Activated T-cell treated with anti-CD3 and anti-CD28 coated beads, Interleukin-2, amount 50 U/mL, for 48 hours (primary cell): Measurements from ENCODE around the gene LAMC1.

Source experiments
- DNase-seq, 2 experiments: peaks; one replicate each; pipeline ENCODE4 v3.0.0-alpha.2; 2020

Gene LAMC1

GRCh38 chr1:183023146-183023600 is at the start of gene LAMC1:
LAMC1 (plus strand) TSS chr1:183023420; CDS start chr1:183023717, 297 bp downstream.
- peak; percentile 27 to 32 for DNase-seq

DNA sequence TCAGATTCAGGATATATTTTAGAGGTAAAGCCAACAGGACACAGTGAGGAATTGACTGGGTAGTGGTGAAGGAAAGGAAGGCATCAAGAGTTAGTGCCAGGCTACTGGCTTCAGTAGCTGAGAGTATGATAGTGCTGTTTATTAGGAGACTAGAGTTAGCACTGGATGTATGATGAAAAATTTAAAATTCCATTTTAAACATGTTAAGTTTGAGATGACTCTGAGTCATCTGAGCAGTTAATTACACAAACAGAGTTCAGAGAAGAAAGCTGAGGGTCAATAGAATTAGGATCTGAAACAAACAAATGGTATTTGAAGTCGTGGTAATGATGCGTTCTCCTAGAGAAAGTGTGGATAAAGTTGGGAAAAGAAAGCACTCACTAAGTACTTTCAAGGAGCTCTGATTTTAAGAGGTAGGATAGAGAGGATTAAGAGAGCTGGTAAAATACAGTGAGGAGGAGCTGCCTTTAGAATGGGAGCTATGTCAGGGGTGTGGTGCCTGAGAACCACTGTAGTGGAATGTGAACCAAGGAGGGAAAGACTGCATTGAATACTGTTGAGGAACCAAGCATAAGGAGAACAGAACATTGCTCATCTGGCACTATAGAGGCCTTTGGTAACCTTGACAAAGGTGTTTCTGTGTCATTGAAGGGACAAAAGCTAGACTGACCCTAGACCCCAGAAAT is 48.6 kb upstream of the LAMC1 start:
- no peak for DNase-seq

DNA sequence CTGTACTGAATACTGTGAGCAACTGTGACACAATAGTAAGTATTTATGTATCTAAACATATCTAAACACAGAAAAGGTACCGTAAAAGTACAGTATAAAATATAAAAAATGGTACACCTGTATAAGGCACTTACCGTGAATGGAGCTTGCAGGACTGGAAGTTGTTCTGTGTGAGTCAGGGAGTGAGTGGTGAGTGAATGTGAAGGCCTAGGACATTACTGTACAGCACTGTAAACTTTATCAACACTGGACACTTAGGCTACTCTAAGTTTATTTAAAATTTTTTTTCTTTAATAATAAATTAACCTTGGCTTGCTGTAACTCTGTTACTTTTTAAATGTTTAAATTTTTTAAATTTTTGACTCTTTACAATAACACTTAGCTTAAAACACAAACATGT is 45.7 kb upstream of the LAMC1 start:
- DNase-seq: no peak

- DNase-seq: no peak
Measured at GRCh38 chr1:182978151-182978853, 44.9 kb upstream of the LAMC1 start.

GRCh38 chr1:182984138-182984537 is 39.1 kb upstream of the LAMC1 start:
- DNase-seq: no peak

DNA sequence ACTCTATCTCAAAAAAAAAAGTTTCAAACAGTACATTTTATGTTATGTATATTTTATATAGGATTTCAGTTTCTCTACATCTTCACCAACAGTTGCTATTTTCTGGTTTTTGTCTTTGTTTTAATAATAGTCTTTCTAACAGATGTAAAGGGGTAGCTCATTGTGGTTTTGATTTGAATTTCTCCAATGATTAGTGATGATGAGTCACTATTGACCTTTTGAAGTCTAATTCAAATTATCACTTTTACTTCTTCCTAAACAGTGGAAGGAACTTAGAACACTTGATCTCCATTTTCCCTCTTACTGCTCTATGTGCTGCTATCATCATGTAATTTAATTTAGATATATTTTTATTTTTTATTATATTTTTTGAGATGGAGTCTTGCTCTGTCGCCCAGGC is 38.6 kb upstream of the LAMC1 start:
- DNase-seq: no peak

- no peak for DNase-seq
Measured at GRCh38 chr1:182985876-182986275, 37.3 kb upstream of the LAMC1 start.

- DNase-seq: no peak
Measured at GRCh38 chr1:182990413-182991144, 32.6 kb upstream of the LAMC1 start.

- DNase-seq: no peak
Measured at GRCh38 chr1:182993746-182994145, 29.5 kb upstream of the LAMC1 start.

DNA sequence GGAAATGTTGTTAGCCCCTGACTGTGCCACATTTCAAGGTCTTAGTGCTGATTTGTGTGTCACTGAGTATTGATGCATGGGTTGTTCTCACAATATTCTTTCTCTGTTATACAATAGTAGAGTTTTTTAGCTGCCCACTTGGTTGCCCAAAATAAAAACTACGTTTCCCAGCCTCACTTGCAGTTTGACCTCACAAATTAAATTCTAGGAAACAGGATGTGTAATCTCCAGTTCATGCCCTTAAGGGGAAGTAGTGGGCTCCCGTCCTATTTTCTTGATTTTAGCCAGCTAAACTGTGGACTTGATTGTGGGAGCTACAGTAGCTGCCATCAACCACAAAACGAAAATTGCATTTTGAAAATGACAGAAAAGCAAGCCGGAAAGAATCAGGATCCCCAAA is 27.3 kb upstream of the LAMC1 start:
- DNase-seq: no peak

GRCh38 chr1:182996816-182997215 is 26.4 kb upstream of the LAMC1 start:
- DNase-seq: no peak

DNA sequence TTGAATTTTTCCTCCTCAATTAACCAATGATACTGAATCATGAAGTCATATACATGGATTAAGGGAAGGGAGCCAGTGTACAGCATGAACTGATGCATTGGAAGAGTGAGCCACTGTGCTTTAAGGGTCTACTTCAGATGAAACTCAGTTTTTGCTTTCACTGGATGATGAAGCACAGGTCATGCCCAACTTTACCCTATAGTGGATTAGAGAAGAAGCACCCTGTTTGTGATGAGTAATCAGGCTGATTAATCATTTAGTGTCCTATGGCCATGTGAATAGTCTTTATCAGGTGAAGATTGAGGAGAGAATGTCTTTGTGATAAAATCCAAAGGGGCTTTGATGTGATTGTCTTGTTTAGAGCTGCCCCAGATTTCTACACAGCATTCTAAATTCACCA is 24.7 kb upstream of the LAMC1 start:
- DNase-seq: no peak

- no peak for DNase-seq
Measured at GRCh38 chr1:183000167-183000962, 22.9 kb upstream of the LAMC1 start.

- no peak for DNase-seq
Measured at GRCh38 chr1:183002267-183002666, 21.0 kb upstream of the LAMC1 start.

GRCh38 chr1:183002797-183003196 is 20.4 kb upstream of the LAMC1 start:
- DNase-seq: no peak

GRCh38 chr1:183003203-183003602 is 20.0 kb upstream of the LAMC1 start:
- no peak for DNase-seq

DNA sequence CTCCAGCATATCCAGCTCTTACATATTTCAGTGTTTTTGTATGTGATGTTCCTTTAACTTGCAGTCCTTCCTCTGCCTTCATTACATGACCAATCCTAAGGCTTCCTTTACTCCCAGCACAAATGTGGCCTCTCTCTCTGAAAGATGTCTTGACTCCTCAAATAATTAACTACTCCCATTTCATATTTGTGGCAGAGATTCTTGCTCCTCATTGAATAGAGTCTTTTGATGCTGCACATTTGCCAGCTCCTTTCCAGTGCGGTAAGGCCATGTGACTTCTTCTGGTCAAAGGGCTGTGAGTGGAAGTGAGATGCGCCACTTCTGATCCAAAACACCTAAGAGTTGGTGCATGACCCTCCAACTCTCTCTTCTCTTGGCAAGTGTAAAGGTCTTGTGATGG is 19.1 kb upstream of the LAMC1 start:
- DNase-seq: no peak

DNA sequence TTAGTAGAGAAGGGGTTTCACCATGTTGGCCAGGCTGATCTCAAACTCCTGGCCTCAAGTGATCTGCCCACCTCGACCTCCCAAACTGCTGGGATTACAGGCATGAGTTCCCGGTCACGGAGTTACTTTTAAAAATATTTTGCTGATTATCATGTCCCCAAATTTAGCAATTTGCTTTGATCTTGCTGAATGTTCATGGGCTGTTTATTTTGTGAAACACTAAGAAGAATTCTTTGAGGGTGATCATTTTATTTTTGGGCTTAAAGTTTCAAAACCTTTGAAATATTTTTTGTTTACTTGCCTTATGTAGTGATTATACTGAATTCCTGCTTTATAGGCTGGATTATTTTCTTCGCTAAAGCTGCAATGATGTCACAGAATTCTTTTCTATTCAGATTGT is 11.4 kb upstream of the LAMC1 start:
- no peak for DNase-seq

GRCh38 chr1:183012301-183012994 is 10.8 kb upstream of the LAMC1 start:
- DNase-seq: no peak

GRCh38 chr1:183019139-183019740 is 4.0 kb upstream of the LAMC1 start:
- no peak for DNase-seq

DNA sequence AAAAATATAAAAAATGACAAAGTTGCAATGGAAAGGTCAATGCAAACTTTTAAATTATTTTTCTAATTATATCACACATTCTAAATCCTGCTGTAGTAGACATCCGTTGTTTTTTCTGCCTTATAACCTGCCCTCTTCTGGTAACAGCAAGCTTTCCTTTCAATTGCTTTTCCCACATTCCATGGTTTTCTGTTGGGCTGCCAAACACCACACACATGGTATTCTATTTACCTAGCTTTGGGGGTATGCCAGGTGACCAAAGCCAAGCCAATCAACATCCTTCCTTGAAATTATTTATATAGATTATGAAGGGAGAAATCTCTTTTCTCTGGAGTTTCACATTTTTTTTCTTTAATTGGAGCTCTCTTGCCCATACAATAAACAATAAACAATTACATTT is 3.4 kb upstream of the LAMC1 start:
- no peak for DNase-seq
